ENCODE measurements around the gene SFXN1. TPM values are rescaled to one million over a fixed set of nuclear protein-coding genes. Genes with fewer than 3 reads are reported as not detected.
A peak's percentile ranks its signal among the peaks of the same experiment; 100 is the strongest.

SFXN1 gene
- total RNA-seq, 2 experiments from 2014 or later: 147 to 154 TPM

- Histone ChIP-seq H3K4me2 (ENCODE audit: low read length) (peak overlapping the region; percentile 97), H3K4me1 (ENCODE audit: insufficient read depth, low read length, poor library complexity, severe bottlenecking) (peaks cover 12% of the 10 kb centered on the region), H2AFZ (ENCODE audit: low read length) (peak overlapping the region; percentile 95), H3K36me3 (ENCODE audit: insufficient read depth, low read length) (peaks cover 33% of the 10 kb centered on the region), H3K79me2 (ENCODE audit: insufficient read depth, low read depth, low read length) (peaks cover 45% of the 10 kb centered on the region), H3K27ac (ENCODE audit: low read depth, low read length, poor library complexity, severe bottlenecking) (no peak overlapping the region), H3K9me3 (ENCODE audit: low read length) (no peaks in the 10 kb centered on the region), H3K9me2 (ENCODE audit: insufficient read depth, low read length) (no peaks in the 10 kb centered on the region), H3K4me3 (ENCODE audit: low read depth, low read length, poor library complexity, severe bottlenecking) (peak overlapping the region; percentile 100), H4K20me1 (ENCODE audit: insufficient read depth, low read length) (peaks cover 15% of the 10 kb centered on the region)
- DNase-seq (ENCODE audit: low spot score): peak; percentile 9
- intact Hi-C loops (cut with micrococcal nuclease; ENCODE audit: unreplicated experiment): no loop called here
- ChIA-PET POLR2A (interaction anchor here (0.7 kb wide), 1 partner anchor 162 kb away, joined by 3 read pairs; no protein-coding TSS in a partner anchor), CTCF (ENCODE audit: unreplicated experiment) (interaction anchor here (1.3 kb wide), 1 partner anchor 13 kb away, joined by 3 read pairs; no protein-coding TSS in a partner anchor)
- BruUV-seq (replicated peaks): no TSS peak
- TF ChIP-seq EZH2phosphoT487 (IDR thresholded peaks at IDR 0.05; ENCODE audit: borderline replicate concordance, low read depth, low read length) (no peak), CTCF (conservative IDR thresholded peaks at IDR 0.05; ENCODE audit: low read length) (no peak)
Observed at GRCh38 chr5:175478008-175478383, 364 bp upstream of the SFXN1 start.

- ChIA-PET POLR2A (interaction anchor here (0.8 to 2.0 kb wide), 2 partner anchors 12 to 15 kb away, joined by 4 to 5 read pairs; no protein-coding TSS in a partner anchor), CTCF (ENCODE audit: unreplicated experiment) (no interaction called here)
- Histone ChIP-seq H3K36me3 (ENCODE audit: insufficient read depth, low read length) (peaks cover 46% of the 10 kb centered on the region), H3K9me2 (ENCODE audit: insufficient read depth, low read length) (no peaks in the 10 kb centered on the region), H3K9me3 (ENCODE audit: low read length) (no peaks in the 10 kb centered on the region), H3K4me1 (ENCODE audit: insufficient read depth, low read length, poor library complexity, severe bottlenecking) (peaks cover 12% of the 10 kb centered on the region), H3K79me2 (ENCODE audit: insufficient read depth, low read depth, low read length) (peaks cover 58% of the 10 kb centered on the region), H3K4me2 (ENCODE audit: low read length) (peak overlapping the region; percentile 97), H4K20me1 (ENCODE audit: insufficient read depth, low read length) (peaks cover 22% of the 10 kb centered on the region), H3K27ac (ENCODE audit: low read depth, low read length, poor library complexity, severe bottlenecking) (peak overlapping the region; percentile 76), H2AFZ (ENCODE audit: low read length) (peak overlapping the region; percentile 95), H3K4me3 (ENCODE audit: low read depth, low read length, poor library complexity, severe bottlenecking) (peak overlapping the region; percentile 100)
- intact Hi-C loops (cut with micrococcal nuclease; ENCODE audit: unreplicated experiment): no loop called here
- no TSS peak for BruUV-seq (replicated peaks)
- TF ChIP-seq CTCF (conservative IDR thresholded peaks at IDR 0.05; ENCODE audit: low read length) (no peak), EZH2phosphoT487 (IDR thresholded peaks at IDR 0.05; ENCODE audit: borderline replicate concordance, low read depth, low read length) (no peak)
- peak; percentile 46 for DNase-seq (ENCODE audit: low spot score)
Observed at GRCh38 chr5:175479125-175479881, 943 bp downstream of the SFXN1 start.

GRCh38 chr5:175483337-175483736, 5.0 kb downstream of the SFXN1 start:
- POLR2A ChIA-PET: no interaction called here

More at GRCh38 chr5:175483337-175483736, 5.0 kb downstream of the SFXN1 start:
- no peak overlapping the region for H3K4me2 ChIP-seq (ENCODE audit: low read length)
- no peaks in the 10 kb centered on the region for H3K9me3 ChIP-seq (ENCODE audit: low read length)
- peaks cover 45% of the 10 kb centered on the region for H4K20me1 ChIP-seq (ENCODE audit: insufficient read depth, low read length)
- H3K36me3 ChIP-seq (ENCODE audit: insufficient read depth, low read length): peaks cover 86% of the 10 kb centered on the region
- DNase-seq (ENCODE audit: low spot score): no peak
- intact Hi-C loops (cut with micrococcal nuclease; ENCODE audit: unreplicated experiment): no loop called here
- CTCF ChIA-PET (ENCODE audit: unreplicated experiment): no interaction called here
- peaks cover 12% of the 10 kb centered on the region for H3K4me1 ChIP-seq (ENCODE audit: insufficient read depth, low read length, poor library complexity, severe bottlenecking)
- TF ChIP-seq EZH2phosphoT487 (IDR thresholded peaks at IDR 0.05; ENCODE audit: borderline replicate concordance, low read depth, low read length) (no peak), CTCF (conservative IDR thresholded peaks at IDR 0.05; ENCODE audit: low read length) (no peak)
- no peaks in the 10 kb centered on the region for H3K9me2 ChIP-seq (ENCODE audit: insufficient read depth, low read length)
- H2AFZ ChIP-seq (ENCODE audit: low read length): no peak overlapping the region
- peaks cover 97% of the 10 kb centered on the region for H3K79me2 ChIP-seq (ENCODE audit: insufficient read depth, low read depth, low read length)
- no peak overlapping the region for H3K4me3 ChIP-seq (ENCODE audit: low read depth, low read length, poor library complexity, severe bottlenecking)
- no peak overlapping the region for H3K27ac ChIP-seq (ENCODE audit: low read depth, low read length, poor library complexity, severe bottlenecking)
- no TSS peak for BruUV-seq (replicated peaks)
